HCT116 (cell line): ENCODE data around the gene CCBE1. TPM values are rescaled to one million over a fixed set of nuclear protein-coding genes. Genes with fewer than 3 reads are reported as not detected.

Experiments used
- ATAC-seq: fragments of 200-7000 bp; cut with Tn5 transposase; 2 replicates; pipeline ENCODE4 v1.9.1; 2020; ENCODE audit warnings: mild to moderate bottlenecking, moderate library complexity
- BruUV-seq: library from RNA; stranded (reverse); fragments of 400-500 nt; replicated peaks from 2 replicates; lab custom pipeline; 2021; lab: Mats Ljungman, UMichigan
- CTCF ChIA-PET: fragments of 300-600 bp; sonication (Branson Sonifier 250); formaldehyde crosslinking; loops from one replicate; lab custom pipeline; 2021; ENCODE audit warnings: antibody characterized with exemption; lab: Charles Lee
- POLR2A ChIA-PET: fragments of 300-600, 350-600 bp; sonication (Branson Sonifier 250); formaldehyde crosslinking; loops from one replicate; lab custom pipeline; 2021; ENCODE audit warnings: antibody characterized with exemption; lab: Charles Lee
- RAD21 ChIA-PET, 2 experiments: fragments of 300-600 bp; sonication (Branson Sonifier 250); formaldehyde crosslinking; loops; one replicate each; lab custom pipeline; 2023; ENCODE audit warnings: low total read pairs in 2 of 2; ENCODE audit not compliant: uncharacterized antibody in 2 of 2, unreplicated experiment in 2 of 2, low non-redundant PET in 1 of 2; lab: Charles Lee
- DNase-seq: peaks from one replicate; pipeline ENCODE4 v3.0.0-alpha.2; 2010; ENCODE audit warnings: low read depth, low spot score
- H2AFZ ChIP-seq: fragments of 200-600 bp; shearing (Covaris generic), sonication (generic); 2 replicates; pipeline ENCODE4 v1.6.1; 2017; ENCODE audit warnings: low read depth, mixed run types, mixed read lengths, antibody characterized with exemption, low read length; ENCODE audit not compliant: poor library complexity, severe bottlenecking
- H3K27ac ChIP-seq: 2 replicates; pipeline ENCODE4 v1.5.1; 2012; ENCODE audit warnings: low read depth, low read length
- H3K27me3 ChIP-seq: fragments of 200-600 bp; sonication (generic); 2 replicates; pipeline ENCODE4 v1.6.1; 2016; ENCODE audit warnings: mixed run types, low read length, mixed read lengths; ENCODE audit not compliant: insufficient read depth
- H3K36me3 ChIP-seq, 2 experiments: fragments of 200-500 bp in 1 of 2; fragments of 200-600 bp in 1 of 2; sonication (Bioruptor generic) in 1 of 2; sonication (generic) in 1 of 2; 2 replicates each; pipeline versions ENCODE4 v1.5.1 to v1.6.1; 2014 to 2016; ENCODE audit warnings: low read length in 2 of 2, inconsistent platforms in 1 of 2, mixed read lengths in 1 of 2, mixed run types in 1 of 2; ENCODE audit not compliant: insufficient read depth in 2 of 2, control insufficient read depth in 1 of 2
- H3K4me1 ChIP-seq, 2 experiments: fragments of 200-600 bp in 1 of 2; sonication (generic) in 1 of 2; 2 replicates each; pipeline versions ENCODE4 v1.5.1 to v1.6.1; 2012 to 2017; ENCODE audit warnings: low read length in 2 of 2, inconsistent platforms in 1 of 2, mild to moderate bottlenecking in 1 of 2, mixed read lengths in 1 of 2, mixed run types in 1 of 2, moderate library complexity in 1 of 2; ENCODE audit not compliant: insufficient read depth in 2 of 2, control insufficient read depth in 1 of 2
- H3K4me2 ChIP-seq: fragments of 200-600 bp; sonication (generic); 2 replicates; pipeline ENCODE4 v1.6.1; 2017; ENCODE audit warnings: mixed run types, low read length, mixed read lengths
- H3K4me3 ChIP-seq, 2 experiments: fragments of 200-600 bp in 1 of 2; sonication (generic) in 1 of 2; replicated peaks in 1 of 2; 2 replicates each; pipeline ENCODE4 v1.5.1; 2011 to 2016; ENCODE audit warnings: low read length in 2 of 2, control low read depth in 1 of 2, low read depth in 1 of 2, mild to moderate bottlenecking in 1 of 2, mixed read lengths in 1 of 2, mixed run types in 1 of 2
- H3K79me2 ChIP-seq: fragments of 200-600 bp; sonication (generic); 2 replicates; pipeline ENCODE4 v1.6.1; 2017; ENCODE audit warnings: mild to moderate bottlenecking, mixed run types, low read length, moderate library complexity, mixed read lengths; ENCODE audit not compliant: insufficient read depth
- H3K9ac ChIP-seq: fragments of 200-600 bp; sonication (generic); 2 replicates; pipeline ENCODE4 v1.6.1; 2016; ENCODE audit warnings: low read length, mixed read lengths
- H3K9me2 ChIP-seq: fragments of 200-600 bp; sonication (generic), shearing (Covaris generic); 2 replicates; pipeline ENCODE4 v1.6.1; 2017; ENCODE audit warnings: mixed run types, mild to moderate bottlenecking, moderate library complexity; ENCODE audit not compliant: insufficient read depth
- H3K9me3 ChIP-seq, 2 experiments: fragments of 200-500 bp in 1 of 2; fragments of 200-600 bp in 1 of 2; sonication (Bioruptor generic) in 1 of 2; sonication (generic) in 1 of 2; 2 replicates each; pipeline ENCODE4 v1.6.1; 2014 to 2017; ENCODE audit warnings: low read length in 2 of 2, mixed read lengths in 2 of 2, inconsistent platforms in 1 of 2, low read depth in 1 of 2, mild to moderate bottlenecking in 1 of 2, mixed run types in 1 of 2, moderate library complexity in 1 of 2; ENCODE audit not compliant: control insufficient read depth in 1 of 2, insufficient read depth in 1 of 2
- H4K20me1 ChIP-seq: fragments of 200-600 bp; sonication (generic), shearing (Covaris generic); 2 replicates; pipeline ENCODE4 v1.6.1; 2017; ENCODE audit warnings: mixed run types, mild to moderate bottlenecking, moderate library complexity; ENCODE audit not compliant: insufficient read depth
- CBX3 ChIP-seq: IDR thresholded peaks from 2 replicates; pipeline ENCODE4 v1.6.1; 2012; ENCODE audit warnings: low read depth
- CEBPB ChIP-seq: IDR thresholded peaks from 2 replicates; pipeline ENCODE4 v1.6.1; 2012; ENCODE audit warnings: low read depth
- EGR1 ChIP-seq: IDR thresholded peaks from 2 replicates; pipeline ENCODE4 v1.6.1; 2012; ENCODE audit warnings: low read depth
- ELF1 ChIP-seq: IDR thresholded peaks from 2 replicates; pipeline ENCODE4 v1.6.1; 2012; ENCODE audit warnings: low read depth, borderline replicate concordance
- EZH2phosphoT487 ChIP-seq: fragments of 200-600 bp; IDR thresholded peaks from 2 replicates; pipeline ENCODE4 v1.6.1; 2018; ENCODE audit warnings: antibody characterized with exemption, borderline replicate concordance
- JUND ChIP-seq: IDR thresholded peaks from 2 replicates; pipeline ENCODE4 v1.6.1; 2012
- MAX ChIP-seq: IDR thresholded peaks from 2 replicates; pipeline ENCODE4 v1.6.1; 2012
- POLR2A ChIP-seq: IDR thresholded peaks from 2 replicates; pipeline ENCODE4 v1.7.0; 2011; ENCODE audit warnings: borderline replicate concordance; ENCODE audit not compliant: insufficient read depth, insufficient read length; ENCODE audit errors: extremely low read depth
- RAD21 ChIP-seq: IDR thresholded peaks from 2 replicates; pipeline ENCODE4 v1.6.1; 2012; ENCODE audit warnings: low read depth, mild to moderate bottlenecking
- SP1 ChIP-seq: IDR thresholded peaks from 2 replicates; pipeline ENCODE4 v1.6.1; 2012; ENCODE audit warnings: low read depth
- TCF7L2 ChIP-seq: IDR thresholded peaks from 2 replicates; pipeline ENCODE4 v1.7.0; 2011; ENCODE audit warnings: borderline replicate concordance, inconsistent platforms; ENCODE audit not compliant: insufficient read depth, insufficient read length; ENCODE audit errors: extremely low read depth
- YY1 ChIP-seq: IDR thresholded peaks from 2 replicates; pipeline ENCODE4 v1.6.1; 2011; ENCODE audit warnings: low read length, low read depth, moderate library complexity, mild to moderate bottlenecking; ENCODE audit not compliant: insufficient replicate concordance; ENCODE audit errors: extremely low read depth
- ZBTB33 ChIP-seq: IDR thresholded peaks from 2 replicates; pipeline ENCODE4 v1.6.1; 2011; ENCODE audit warnings: mild to moderate bottlenecking, low read length, moderate library complexity; ENCODE audit not compliant: insufficient replicate concordance; ENCODE audit errors: extremely low read depth
- ZFX ChIP-seq: fragments of 450-650 bp; IDR thresholded peaks from 2 replicates; pipeline ENCODE4 v1.6.1; 2017
- intact Hi-C: fragments of 100-400 bp; cut with micrococcal nuclease; formaldehyde crosslinking; loops from 2 replicates; pipeline ENCODE4 v1.10.0; 2022
- total RNA-seq: library from RNA; stranded (reverse); gene quantifications from one replicate; pipeline ENCODE4 v1.2.1, GENCODE V29; 2021; ENCODE audit not compliant: unreplicated experiment
- TF ChIP-seq, protein P1 (sequence below): IDR thresholded peaks from 2 replicates; pipeline ENCODE4 v1.6.1; 2012
- TF ChIP-seq, protein P2 (sequence below), 3 experiments: fragments of 200-600 bp in 1 of 3; sonication (generic) in 1 of 3; IDR thresholded peaks in 2 of 3; conservative IDR thresholded peaks in 1 of 3; 2 replicates each; pipeline ENCODE4 v1.5.1; 2012 to 2017; ENCODE audit warnings: low read depth in 2 of 3, low read length in 2 of 3, antibody characterized with exemption in 1 of 3, borderline replicate concordance in 1 of 3, control low read depth in 1 of 3, mild to moderate bottlenecking in 1 of 3, mixed read lengths in 1 of 3, mixed run types in 1 of 3, moderate library complexity in 1 of 3; ENCODE audit not compliant: insufficient read depth in 1 of 3

Gene CCBE1
- total RNA-seq, 1 experiment from 2014 or later = 0.84 TPM

- ChIA-PET RAD21 (no interaction called here), CTCF (interaction anchor here (1.9 kb wide), 1 partner anchor 16 kb away, joined by 6 read pairs; the partner anchor contains the start of gene CCBE1)
- no peak overlapping the region for H3K9ac ChIP-seq
- intact Hi-C loops = no loop called here
- no peak overlapping the region for H3K4me2 ChIP-seq
- no peak overlapping the region for H3K4me3 ChIP-seq
- no TSS peak for BruUV-seq
- H3K9me2 ChIP-seq = no peaks in the 10 kb centered on the region
- no peaks in the 10 kb centered on the region for H4K20me1 ChIP-seq
- no peak for TF ChIP-seq POLR2A
- no peak for TF ChIP-seq TCF7L2
- TF ChIP-seq ZFX = no peak
- TF ChIP-seq ELF1 = no peak
- TF ChIP-seq, protein P1, sequence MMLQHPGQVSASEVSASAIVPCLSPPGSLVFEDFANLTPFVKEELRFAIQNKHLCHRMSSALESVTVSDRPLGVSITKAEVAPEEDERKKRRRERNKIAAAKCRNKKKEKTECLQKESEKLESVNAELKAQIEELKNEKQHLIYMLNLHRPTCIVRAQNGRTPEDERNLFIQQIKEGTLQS = no peak
- TF ChIP-seq MAX = no peak
- no peak for TF ChIP-seq JUND
- TF ChIP-seq SP1 = no peak
- TF ChIP-seq CBX3 = no peak
- no peak for TF ChIP-seq RAD21
- no peak for TF ChIP-seq YY1
- no peak for TF ChIP-seq CEBPB
- TF ChIP-seq, protein P2, sequence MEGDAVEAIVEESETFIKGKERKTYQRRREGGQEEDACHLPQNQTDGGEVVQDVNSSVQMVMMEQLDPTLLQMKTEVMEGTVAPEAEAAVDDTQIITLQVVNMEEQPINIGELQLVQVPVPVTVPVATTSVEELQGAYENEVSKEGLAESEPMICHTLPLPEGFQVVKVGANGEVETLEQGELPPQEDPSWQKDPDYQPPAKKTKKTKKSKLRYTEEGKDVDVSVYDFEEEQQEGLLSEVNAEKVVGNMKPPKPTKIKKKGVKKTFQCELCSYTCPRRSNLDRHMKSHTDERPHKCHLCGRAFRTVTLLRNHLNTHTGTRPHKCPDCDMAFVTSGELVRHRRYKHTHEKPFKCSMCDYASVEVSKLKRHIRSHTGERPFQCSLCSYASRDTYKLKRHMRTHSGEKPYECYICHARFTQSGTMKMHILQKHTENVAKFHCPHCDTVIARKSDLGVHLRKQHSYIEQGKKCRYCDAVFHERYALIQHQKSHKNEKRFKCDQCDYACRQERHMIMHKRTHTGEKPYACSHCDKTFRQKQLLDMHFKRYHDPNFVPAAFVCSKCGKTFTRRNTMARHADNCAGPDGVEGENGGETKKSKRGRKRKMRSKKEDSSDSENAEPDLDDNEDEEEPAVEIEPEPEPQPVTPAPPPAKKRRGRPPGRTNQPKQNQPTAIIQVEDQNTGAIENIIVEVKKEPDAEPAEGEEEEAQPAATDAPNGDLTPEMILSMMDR (IDR thresholded peaks at IDR 0.05 in 2 of 3, conservative IDR thresholded peaks at IDR 0.05 in 1 of 3; ENCODE audit: borderline replicate concordance in 1 of 3, insufficient read depth in 1 of 3, low read depth in 2 of 3, low read length in 2 of 3) = no peak
- TF ChIP-seq ZBTB33 = no peak
- TF ChIP-seq EGR1 = no peak
- no peak for TF ChIP-seq EZH2phosphoT487
- TF ChIP-seq, all 23 proteins: peak for 0
- H3K36me3 ChIP-seq = no peaks in the 10 kb centered on the region
- no peaks in the 10 kb centered on the region for H3K9me3 ChIP-seq
- H3K4me1 ChIP-seq = no peaks in the 10 kb centered on the region
- ATAC-seq (no peak), DNase-seq (no peak)
- no peak overlapping the region for H2AFZ ChIP-seq
- H3K27me3 ChIP-seq = peaks cover 26% of the 10 kb centered on the region
- POLR2A ChIA-PET = no interaction called here
- no peaks in the 10 kb centered on the region for H3K79me2 ChIP-seq
- no peak overlapping the region for H3K27ac ChIP-seq
Measured at GRCh38 chr18:59681521-59682004, 15.7 kb downstream of the CCBE1 start.
